Adrenal gland (tissue), 12 donors: Measurements from ENCODE around the gene PAFAH1B2. TPM values are rescaled to one million over a fixed set of nuclear protein-coding genes. Genes with fewer than 3 reads are reported as not detected.
A peak's percentile ranks its signal among the peaks of the same experiment; 100 is the strongest.

Source experiments
- DNase-seq, 7 donors: peaks; one replicate each; pipeline ENCODE4 v3.0.0-alpha.2; 2019 to 2020
- H3K27ac ChIP-seq, 5 donors: fragments of 200-600 bp; sonication (generic) in 4 of 5; 1 replicate in 3 of 5; 2 replicates in 2 of 5; pipeline versions ENCODE4 v1.5.1 to v1.8.0; 2016 to 2020; ENCODE audit warnings: mild to moderate bottlenecking in 1 of 5
- H3K27me3 ChIP-seq: fragments of 200-600 bp; 2 replicates; pipeline ENCODE4 v1.8.0; 2021
- H3K36me3 ChIP-seq, 2 donors: fragments of 200-600 bp; replicated peaks in 1 of 2; 1 replicate in 1 of 2; 2 replicates in 1 of 2; pipeline versions ENCODE4 v1.5.1 to v1.8.0; 2018 to 2022
- H3K4me1 ChIP-seq, 2 donors: fragments of 200-600 bp; replicated peaks in 1 of 2; 1 replicate in 1 of 2; 2 replicates in 1 of 2; pipeline versions ENCODE4 v1.5.1 to v1.8.0; 2018 to 2021
- H3K4me3 ChIP-seq, 4 donors: fragments of 200-600 bp; sonication (generic) in 3 of 4; one replicate each; pipeline ENCODE4 v1.5.1; 2016 to 2018
- H3K9me3 ChIP-seq, 3 donors: fragments of 200-600 bp; sonication (generic) in 1 of 3; replicated peaks in 1 of 3; 1 replicate in 2 of 3; 2 replicates in 1 of 3; pipeline versions ENCODE4 v1.5.1 to v1.8.0; 2016 to 2021
- POLR2A ChIP-seq, 2 donors: fragments of 450-650 bp; IDR thresholded peaks; one replicate each; pipeline ENCODE4 v1.6.1; 2017; ENCODE audit warnings: antibody characterized with exemption in 2 of 2, mild to moderate bottlenecking in 2 of 2, moderate library complexity in 1 of 2
- WGBS, 4 donors: extraction: QIAGEN DNeasy Blood & Tissue Kit in 2 of 4; methylation state at CpG; one replicate each; pipeline versions ENCODE4 v1.1.5 to v1.1.7; 2013 to 2017; 5-methylcytosine and 5-hydroxymethylcytosine counted together
- intact Hi-C, 2 donors: fragments of 100-400 bp; cut with DNase I; formaldehyde crosslinking; loops; one replicate each; pipeline versions ENCODE4 v1.14.1 to v1.15.0; 2022 to 2023
- polyA plus RNA-seq, 3 donors: library from polyadenylated mRNA; stranded (reverse); fragments of 200-250 nt in 2 of 3; fragments of 350-450 nt in 1 of 3; fragmentation: Illumina TruSeq in 1 of 3; extraction: RNeasy Lipid Tissue Mini Kit (QIAGEN cat#74804) in 1 of 3; gene quantifications; one replicate each; pipeline ENCODE4 v1.2.3, GENCODE V29; 2013 to 2014
- total RNA-seq, 9 donors: library from RNA; depleted of rRNA in 4 of 9; stranded (reverse); fragments of >200 nt in 4 of 9; fragments of 120-200 nt in 1 of 9; fragmentation: NEBNext Ultra II Directional in 1 of 9; extraction: Animal tissue kit (Norgen Biotek cat#: 25700) in 1 of 9; gene quantifications; one replicate each; pipeline versions ENCODE4 v1.1.0 to v1.2.4, GENCODE V29; 2013 to 2023
- TF ChIP-seq, protein P1 (sequence below), 6 experiments: fragments of 450-650 bp in 4 of 6; fragments of 200-600 bp in 2 of 6; sonication (generic) in 1 of 6; IDR thresholded peaks; 1 replicate in 5 of 6; 2 replicates in 1 of 6; pipeline versions ENCODE4 v1.5.1 to v1.8.0; 2016 to 2021; ENCODE audit warnings: antibody characterized with exemption in 6 of 6, mild to moderate bottlenecking in 2 of 6, moderate library complexity in 1 of 6
- donor health status: healthy with polysubstance abuse.
- donor health status: Bipolar disorder and iron deficiency.
- donor health status: DM: yes; HTN: yes; CAD: no.
- donor health status: DM: no; HTN: no; CAD: no.
- donor health status: DM: no; HTN: no; CAD: no.
- donor health status: DM: yes; HTN: yes; CAD: no.

Gene PAFAH1B2
- total and polyA plus RNA-seq, 12 donors: 19.6 to 144 (median 94.4) TPM

DNA sequence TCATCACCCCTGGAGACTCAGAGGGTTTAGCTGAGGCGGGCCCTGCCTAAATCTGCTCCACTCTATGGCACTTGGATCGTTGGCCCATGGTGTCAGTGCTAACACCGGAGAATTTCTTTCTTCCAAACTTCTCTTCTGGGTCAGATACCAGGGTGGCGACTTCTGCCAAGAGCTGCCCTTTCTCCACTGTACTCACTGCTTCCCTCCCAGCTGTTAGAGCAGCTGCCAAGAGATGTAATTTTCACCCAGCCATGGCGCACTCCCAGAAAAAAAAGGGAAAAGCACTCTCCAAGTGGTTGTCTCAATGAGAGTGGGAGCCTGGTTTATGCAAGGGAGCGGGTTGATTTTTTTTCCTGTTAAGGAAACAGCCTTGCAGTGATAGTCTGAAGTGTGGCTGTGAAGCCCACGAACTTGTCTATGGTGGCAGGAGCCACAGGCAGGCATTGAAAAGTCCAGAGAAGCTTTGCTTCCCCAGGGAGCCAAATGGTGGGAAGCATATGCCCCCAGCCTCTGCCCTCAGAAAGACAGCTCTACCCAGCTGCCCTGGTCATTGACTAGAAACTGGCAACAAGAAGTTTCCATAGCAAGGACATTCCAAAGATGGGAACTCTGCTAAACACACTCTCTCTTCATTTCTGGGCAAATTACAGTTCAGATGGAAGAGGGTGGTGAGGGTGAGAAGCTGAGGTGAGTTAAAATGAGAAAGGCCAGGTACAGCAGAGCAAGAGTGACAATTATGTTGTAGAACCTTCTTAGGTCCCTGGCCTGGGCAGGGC lies 77.1 kb downstream of the PAFAH1B2 start:
- 72 to 93% (median 82%) methylated on average over 4 to 7 of the region's 7 CpGs for WGBS, 4 donors
- Histone ChIP-seq H3K27ac (peak overlapping the region; percentile 2 to 95 (median 30)), H3K9me3 (no peaks in the 10 kb centered on the region), H3K27me3 (no peaks in the 10 kb centered on the region), H3K4me1 (peaks cover 0 to 39% of the 10 kb centered on the region in 2 donors), H3K4me3 (no peak overlapping the region), H3K36me3 (peaks cover 0 to 71% of the 10 kb centered on the region in 2 donors)
- no peak for TF ChIP-seq POLR2A (IDR thresholded peaks at IDR 0.05)
- TF ChIP-seq, protein P1, sequence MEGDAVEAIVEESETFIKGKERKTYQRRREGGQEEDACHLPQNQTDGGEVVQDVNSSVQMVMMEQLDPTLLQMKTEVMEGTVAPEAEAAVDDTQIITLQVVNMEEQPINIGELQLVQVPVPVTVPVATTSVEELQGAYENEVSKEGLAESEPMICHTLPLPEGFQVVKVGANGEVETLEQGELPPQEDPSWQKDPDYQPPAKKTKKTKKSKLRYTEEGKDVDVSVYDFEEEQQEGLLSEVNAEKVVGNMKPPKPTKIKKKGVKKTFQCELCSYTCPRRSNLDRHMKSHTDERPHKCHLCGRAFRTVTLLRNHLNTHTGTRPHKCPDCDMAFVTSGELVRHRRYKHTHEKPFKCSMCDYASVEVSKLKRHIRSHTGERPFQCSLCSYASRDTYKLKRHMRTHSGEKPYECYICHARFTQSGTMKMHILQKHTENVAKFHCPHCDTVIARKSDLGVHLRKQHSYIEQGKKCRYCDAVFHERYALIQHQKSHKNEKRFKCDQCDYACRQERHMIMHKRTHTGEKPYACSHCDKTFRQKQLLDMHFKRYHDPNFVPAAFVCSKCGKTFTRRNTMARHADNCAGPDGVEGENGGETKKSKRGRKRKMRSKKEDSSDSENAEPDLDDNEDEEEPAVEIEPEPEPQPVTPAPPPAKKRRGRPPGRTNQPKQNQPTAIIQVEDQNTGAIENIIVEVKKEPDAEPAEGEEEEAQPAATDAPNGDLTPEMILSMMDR (IDR thresholded peaks at IDR 0.05): no peak
- intact Hi-C loops: loop anchor here in 1 of 2 donors (10.0 kb wide), 1 partner anchor 436 kb away; the partner anchor contains the start of gene ZPR1
- no peak for DNase-seq

DNA sequence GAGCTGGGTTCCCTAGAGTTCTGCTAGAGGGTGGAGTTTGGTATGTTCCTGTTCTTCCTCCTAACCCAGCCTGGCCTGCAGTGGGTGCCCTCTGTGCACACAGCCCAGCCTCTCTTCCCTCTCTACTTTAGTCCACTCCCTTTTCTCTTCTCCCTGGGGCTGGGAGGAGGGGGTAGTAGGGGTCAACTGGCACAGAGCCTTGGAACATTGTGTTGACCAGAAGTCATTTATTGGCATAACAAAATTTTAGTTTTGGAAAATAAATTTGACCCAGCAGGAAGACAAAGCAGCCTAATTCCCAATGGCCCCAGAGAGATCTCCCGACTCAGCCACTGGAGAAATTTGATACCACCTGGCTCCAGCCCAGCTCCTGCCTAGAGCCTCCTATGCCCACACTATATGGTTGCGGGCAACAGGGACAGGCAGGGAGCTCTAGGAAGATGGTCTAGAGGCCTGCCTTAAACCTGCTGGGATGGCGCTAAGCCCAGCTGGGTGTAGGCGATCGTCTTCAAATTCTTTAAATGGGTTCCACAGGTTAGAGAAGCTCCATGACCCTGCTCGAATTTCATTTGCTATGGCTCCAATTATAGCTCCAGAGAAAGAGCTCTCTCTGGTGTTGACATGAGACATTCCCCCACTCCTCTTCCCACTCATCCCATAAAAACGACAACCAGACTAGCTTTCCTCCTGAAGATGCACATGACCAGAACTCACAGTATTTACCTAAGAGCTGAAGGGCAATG lies 77.9 kb downstream of the PAFAH1B2 start:
- peak in 4 of 7 donors; percentile 38 to 77 (median 50) for DNase-seq
- no peak for TF ChIP-seq POLR2A (IDR thresholded peaks at IDR 0.05)
- TF ChIP-seq, protein P1 (IDR thresholded peaks at IDR 0.05): no peak
- 48 to 69% (median 62%) methylated on average over 6 to 7 of the region's 7 CpGs for WGBS, 4 donors

GRCh38 chr11:117222991-117223740 lies 79.1 kb downstream of the PAFAH1B2 start:
- Histone ChIP-seq H3K36me3 (peaks cover 0 to 78% of the 10 kb centered on the region in 2 donors), H3K27me3 (no peaks in the 10 kb centered on the region), H3K9me3 (no peaks in the 10 kb centered on the region), H3K4me1 (peaks cover 0 to 32% of the 10 kb centered on the region in 2 donors), H3K4me3 (no peak overlapping the region), H3K27ac (peak overlapping the region in 2 of 5 donors; percentile 73 to 95)
- no peak for TF ChIP-seq POLR2A (IDR thresholded peaks at IDR 0.05)
- TF ChIP-seq, protein P1 (IDR thresholded peaks at IDR 0.05): no peak
- 91 to 95% (median 94%) methylated on average over 12 to 14 of the region's 14 CpGs for WGBS, 4 donors
- intact Hi-C loops: loop anchor here in 1 of 2 donors (10.0 kb wide), 1 partner anchor 438 kb away; the partner anchor contains the start of gene ZPR1
- DNase-seq: peak in 2 of 7 donors; percentile 7 to 47

More for the DNA sequence above, 77.9 kb downstream of the PAFAH1B2 start:
- Histone ChIP-seq H3K36me3 (peaks cover 0 to 76% of the 10 kb centered on the region in 2 donors), H3K27me3 (no peaks in the 10 kb centered on the region), H3K9me3 (no peaks in the 10 kb centered on the region), H3K4me3 (no peak overlapping the region), H3K4me1 (peaks cover 0 to 32% of the 10 kb centered on the region in 2 donors), H3K27ac (peak overlapping the region in 4 of 5 donors; percentile 24 to 95 (median 52))
- intact Hi-C loops: loop anchor here in 1 of 2 donors (10.0 kb wide), 1 partner anchor 437 kb away; the partner anchor contains the start of gene ZPR1
